GM21515 (cell line): ENCODE data around the gene RNU7-1.
"Not testable (repeated sequence)": the region's sequence is repeated elsewhere in the genome, so short reads cannot be mapped to it uniquely, and the experiment has no call there.

Source experiments
- ATAC-seq: cut with Tn5 transposase; IDR thresholded peaks from one replicate; pipeline ENCODE4 v1.9.1; 2021; ENCODE audit not compliant: unreplicated experiment

The RNU7-1 gene

DNA sequence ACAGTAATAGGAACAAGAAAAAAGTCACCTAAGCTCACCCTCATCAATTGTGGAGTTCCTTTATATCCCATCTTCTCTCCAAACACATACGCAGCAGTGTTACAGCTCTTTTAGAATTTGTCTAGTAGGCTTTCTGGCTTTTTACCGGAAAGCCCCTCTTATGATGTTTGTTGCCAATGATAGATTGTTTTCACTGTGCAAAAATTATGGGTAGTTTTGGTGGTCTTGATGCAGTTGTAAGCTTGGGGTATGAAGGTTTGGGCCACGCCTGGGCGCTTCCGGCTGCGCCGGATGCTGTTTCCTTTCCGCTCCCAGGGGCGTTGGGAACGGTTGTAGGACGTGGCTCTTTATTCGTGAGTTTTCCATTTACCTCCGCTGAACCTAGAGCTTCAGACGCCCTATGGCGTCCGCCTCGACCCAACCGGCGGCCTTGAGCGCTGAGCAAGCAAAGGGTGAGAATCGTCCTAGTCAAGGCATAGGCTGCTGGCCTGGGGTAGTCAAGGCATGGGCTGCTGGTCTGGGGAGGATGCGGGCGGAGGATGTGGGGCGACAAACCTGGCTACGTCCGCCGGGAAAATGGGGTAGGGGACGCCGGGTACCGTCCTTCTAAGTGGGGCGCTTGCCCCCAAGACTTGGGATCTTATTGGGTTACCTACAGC, at the start of gene RNU7-1, which contains the start of gene C12orf57:
Gene RNU7-1 (plus strand): TSS at position 95 of the 659 bp plus-strand sequence.
Gene C12orf57 (plus strand): TSS at position 301 of the 659 bp plus-strand sequence. CDS start 100 bp downstream, at position 401.
- ATAC-seq: peak; percentile 34

GRCh38 chr12:6894321-6894720, 49.3 kb upstream of the RNU7-1 start:
- no peak for ATAC-seq

GRCh38 chr12:6896846-6897435, 46.7 kb upstream of the RNU7-1 start:
- no peak for ATAC-seq

- no peak for ATAC-seq
Observed at GRCh38 chr12:6899427-6899826, 44.2 kb upstream of the RNU7-1 start.

DNA sequence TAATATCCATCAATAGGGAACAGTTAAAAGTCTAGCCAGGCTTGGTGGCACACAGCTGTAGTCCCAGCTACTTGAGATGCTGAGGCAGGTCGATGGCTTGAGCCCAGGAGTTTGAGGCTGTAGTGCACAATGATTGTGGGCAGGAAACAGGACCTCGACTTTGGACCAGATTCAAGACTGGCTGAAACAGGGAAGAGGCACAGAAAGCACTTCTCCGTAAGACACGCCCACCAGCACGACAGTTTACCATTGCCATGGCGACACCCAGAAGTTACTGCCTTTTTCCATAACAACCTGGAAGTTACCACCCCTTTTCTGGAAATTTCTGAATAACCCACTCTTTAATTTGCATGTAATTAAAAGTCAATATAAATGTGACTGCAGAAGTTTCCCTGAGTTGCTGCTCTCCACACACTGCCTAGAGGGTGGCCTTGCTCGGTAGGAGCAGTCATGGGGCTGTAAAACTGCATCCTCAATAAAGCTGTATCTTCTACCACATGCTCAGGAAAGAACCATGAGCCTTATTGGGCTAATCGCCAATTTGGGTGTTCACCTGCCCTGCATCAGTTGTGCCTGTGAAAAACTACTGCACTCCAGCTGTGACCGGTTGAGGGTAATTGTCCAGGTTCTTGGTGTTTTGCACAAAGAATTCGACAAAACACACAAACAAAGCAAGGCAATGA, 43.6 kb upstream of the RNU7-1 start:
- no peak for ATAC-seq

DNA sequence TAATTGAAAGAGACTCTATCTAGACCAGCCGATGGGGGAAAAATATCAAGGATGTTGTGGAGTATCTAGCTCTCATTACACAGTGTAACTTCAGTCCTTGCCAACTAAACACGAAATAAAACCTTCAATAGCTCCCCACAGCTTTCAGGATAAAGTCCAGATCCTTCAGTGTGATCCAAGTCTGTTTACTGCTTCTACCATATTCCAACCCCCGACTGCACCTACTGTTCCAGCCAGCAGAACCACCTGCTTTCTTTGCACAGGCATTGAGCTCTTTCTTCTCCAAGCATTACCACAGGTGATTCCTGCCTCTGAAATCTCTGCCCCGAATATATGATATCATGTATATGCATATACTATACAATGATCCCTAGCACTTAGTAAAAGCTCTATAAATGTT, 41.2 kb upstream of the RNU7-1 start:
- no peak for ATAC-seq

DNA sequence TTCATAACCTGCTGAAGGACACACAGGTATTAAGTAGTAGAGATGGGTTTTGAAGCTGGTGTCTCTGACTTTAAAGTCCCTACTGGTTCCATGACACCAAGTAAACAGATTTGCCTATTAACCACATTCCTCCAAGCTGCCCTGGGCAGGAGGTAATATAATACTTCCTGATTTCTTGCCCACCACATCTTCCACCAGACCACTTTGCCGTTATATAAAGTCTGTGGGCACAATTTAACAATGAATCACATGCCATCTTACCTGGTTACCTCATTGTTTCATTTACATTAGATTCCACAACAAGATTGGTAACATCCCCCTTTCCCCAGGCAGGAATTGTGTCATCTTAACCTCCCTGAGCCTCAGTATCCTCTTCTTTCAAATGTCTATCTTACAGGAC, 39.9 kb upstream of the RNU7-1 start:
- ATAC-seq: no peak

DNA sequence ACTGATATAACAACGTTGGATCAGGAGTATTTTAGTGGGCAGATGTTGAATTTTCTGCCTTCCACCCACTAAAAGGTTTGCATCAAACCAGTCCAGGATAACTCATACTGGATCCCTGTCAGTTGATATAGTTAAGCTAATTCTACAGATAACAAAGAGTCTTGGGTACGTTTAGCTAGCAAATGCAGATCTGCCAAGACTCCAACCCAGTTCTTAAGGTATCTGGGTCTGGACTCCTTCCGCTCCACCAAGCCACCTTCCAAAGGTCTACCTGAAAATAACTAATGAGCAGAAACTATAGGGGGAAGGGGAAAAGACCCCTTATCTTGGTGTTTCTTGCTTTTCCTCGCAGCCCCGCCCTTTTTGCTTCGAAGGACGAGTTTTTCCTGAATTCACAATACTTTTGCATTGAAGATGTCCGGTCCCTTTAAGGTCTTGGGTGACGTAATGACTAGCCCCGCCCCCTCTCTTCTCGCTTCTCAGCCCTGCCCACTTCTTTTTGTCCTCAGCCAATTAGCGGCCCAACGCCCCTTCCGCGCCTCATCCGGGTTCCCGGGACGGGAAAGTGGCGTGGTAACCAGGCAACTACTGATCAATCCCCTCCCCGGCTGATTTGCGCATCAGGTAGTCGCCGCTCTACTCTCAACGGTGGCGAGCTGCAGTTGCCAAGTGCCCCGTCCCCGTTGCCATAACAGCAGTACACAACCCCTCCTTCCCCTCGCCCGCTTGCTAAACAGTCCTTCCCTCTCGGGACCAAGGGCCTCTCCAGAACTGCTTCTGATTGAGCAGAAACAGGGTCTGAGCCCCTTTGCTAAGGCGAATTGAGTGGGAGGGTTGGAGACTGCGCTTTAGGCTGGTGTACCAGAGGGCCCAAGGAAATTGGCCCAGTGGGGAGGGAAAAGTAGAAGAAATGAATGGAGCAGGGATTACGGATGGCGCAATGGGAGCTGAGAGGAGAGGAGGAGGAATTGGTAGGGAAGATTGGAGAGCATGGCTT, 39.0 kb upstream of the RNU7-1 start, which contains the start of gene LRRC23:
Gene LRRC23 (plus strand): TSS at position 543 of the 997 bp plus-strand sequence. CDS start 812 bp downstream, outside the sequence.
- ATAC-seq: peak; percentile 92

GRCh38 chr12:6905414-6906040, 38.1 kb upstream of the RNU7-1 start:
- no peak for ATAC-seq

- ATAC-seq: not testable (repeated sequence)
Observed at GRCh38 chr12:6908141-6908540, 35.5 kb upstream of the RNU7-1 start.

- ATAC-seq: no peak
Observed at GRCh38 chr12:6909421-6910145, 34.0 kb upstream of the RNU7-1 start.

DNA sequence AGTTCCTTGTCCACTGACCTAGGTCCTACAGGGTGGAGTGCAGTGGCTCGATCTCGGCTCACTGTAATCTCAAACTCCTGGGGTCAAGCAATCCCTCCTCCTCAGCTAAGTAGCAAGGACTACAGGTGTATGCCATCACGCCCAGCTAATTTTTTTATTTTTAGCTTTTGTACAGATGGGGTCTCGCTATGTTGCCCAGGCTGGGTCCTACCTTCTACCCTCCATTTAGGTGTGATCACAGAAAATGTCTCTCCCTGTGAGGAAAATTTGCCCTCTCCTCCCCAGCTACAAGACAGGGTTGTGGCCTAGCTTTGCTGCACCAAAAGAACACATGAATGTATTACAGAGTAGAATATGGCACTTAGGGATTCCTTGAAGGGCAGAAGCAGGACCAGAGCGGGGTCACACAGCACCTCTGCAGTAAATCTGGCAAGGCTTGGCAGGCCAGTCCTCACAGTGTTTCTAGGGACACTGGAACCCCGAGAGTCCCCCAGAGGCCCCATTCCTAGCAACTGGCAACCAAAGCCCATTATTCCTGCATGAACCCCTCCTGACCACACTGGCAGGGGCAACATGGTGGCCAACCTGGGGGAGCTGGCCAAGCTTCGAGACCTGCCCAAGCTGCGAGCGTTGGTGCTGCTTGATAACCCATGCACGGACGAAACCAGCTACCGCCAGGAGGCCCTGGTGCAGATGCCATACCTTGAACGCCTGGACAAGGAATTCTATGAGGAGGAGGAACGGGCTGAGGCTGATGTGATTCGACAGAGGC, 31.3 kb upstream of the RNU7-1 start:
- no peak for ATAC-seq

GRCh38 chr12:6914246-6914946, 29.2 kb upstream of the RNU7-1 start, which contains the start of gene ENO2:
ENO2 (plus strand) TSS chr12:6914580; CDS start chr12:6915833, 1,253 bp downstream.
- ATAC-seq: peak; percentile 63

DNA sequence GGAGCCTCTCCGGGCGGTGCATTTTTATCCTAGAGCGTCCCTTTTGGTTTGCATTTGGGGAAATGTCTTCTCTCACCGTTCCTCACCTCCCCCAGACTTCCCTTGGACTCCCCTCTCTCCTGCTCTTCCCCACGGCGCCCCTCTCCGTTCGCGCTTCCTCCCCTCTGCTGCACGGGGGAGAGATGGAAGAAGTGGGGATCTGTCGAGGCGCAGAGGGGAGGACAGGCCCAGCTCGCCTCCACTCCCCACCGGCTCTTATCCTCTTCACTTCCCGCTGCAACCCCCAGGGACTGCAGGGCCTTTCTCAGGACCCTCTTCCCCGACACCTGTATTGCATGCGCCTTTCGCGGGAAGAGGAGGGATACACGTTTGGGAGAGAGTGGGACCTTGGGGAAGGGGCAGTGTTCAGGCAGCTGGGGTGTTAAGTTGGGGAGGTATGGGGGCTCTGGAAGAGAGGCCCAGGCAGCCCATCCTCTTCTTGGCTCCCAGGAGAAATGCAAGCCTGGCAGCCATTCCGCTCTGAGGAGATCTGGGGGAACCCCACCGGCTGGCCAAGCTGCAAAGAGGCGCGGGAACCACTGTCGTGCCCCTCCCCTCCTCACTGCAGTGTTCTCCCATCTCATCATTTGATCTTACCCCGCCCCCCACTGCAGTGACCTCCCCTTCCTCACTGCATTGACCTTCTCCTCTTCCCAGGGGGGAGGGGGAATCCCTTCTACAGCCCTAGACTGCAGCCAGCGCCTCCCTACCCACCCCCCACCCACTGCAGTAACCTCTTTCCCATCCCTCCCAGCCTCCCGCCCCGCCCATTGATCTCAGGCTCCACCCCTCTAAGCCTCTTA, 28.4 kb upstream of the RNU7-1 start:
- ATAC-seq: no peak

DNA sequence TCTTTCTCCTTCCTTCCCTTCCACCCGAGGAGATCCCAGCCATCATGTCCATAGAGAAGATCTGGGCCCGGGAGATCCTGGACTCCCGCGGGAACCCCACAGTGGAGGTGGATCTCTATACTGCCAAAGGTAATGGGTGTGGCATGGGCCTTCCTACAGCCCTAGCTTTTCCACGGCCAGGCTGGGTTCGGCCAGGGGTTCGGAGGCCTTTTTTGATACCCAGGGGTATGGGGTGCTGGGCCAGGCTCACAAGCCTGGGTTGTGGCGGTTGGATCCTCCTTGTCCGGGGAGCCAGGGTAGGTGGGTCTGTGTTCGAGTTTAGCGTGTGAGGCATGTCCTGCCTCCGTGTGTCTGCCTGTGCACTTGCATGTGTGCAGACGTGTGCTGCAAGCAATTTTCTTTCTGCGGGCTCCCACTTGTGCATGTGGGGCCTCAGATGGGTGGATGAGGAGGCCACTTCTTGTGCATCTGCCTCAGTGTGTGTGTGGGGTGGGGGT, 27.8 kb upstream of the RNU7-1 start:
- ATAC-seq: no peak

GRCh38 chr12:6916426-6917200, 27.0 kb upstream of the RNU7-1 start:
- no peak for ATAC-seq
